PC-3 (cell line): ENCODE data around the gene FUT1. TPM values are rescaled to one million over a fixed set of nuclear protein-coding genes. Genes with fewer than 3 reads are reported as not detected.

Experiments used
- ATAC-seq: fragments of 200-7000 bp; cut with Tn5 transposase; 2 replicates; pipeline ENCODE4 v1.9.1; 2020; ENCODE audit warnings: mild to moderate bottlenecking, moderate library complexity
- Bru-seq: library from RNA; stranded (reverse); fragments of 400-500 nt; gene quantifications from one replicate; lab custom pipeline; 2021; lab: Mats Ljungman, UMichigan
- BruChase-seq, 2 experiments: library from RNA; stranded (reverse); fragments of 400-500 nt; gene quantifications; one replicate each; lab custom pipeline; 2021; lab: Mats Ljungman, UMichigan
- BruUV-seq: library from RNA; stranded (reverse); fragments of 400-500 nt; replicated peaks from 2 replicates; lab custom pipeline; 2021; lab: Mats Ljungman, UMichigan
- CTCF ChIA-PET: fragments of 300-600 bp; sonication (Branson Sonifier 250); formaldehyde crosslinking; loops from one replicate; lab custom pipeline; 2022; ENCODE audit warnings: antibody characterized with exemption; lab: Charles Lee
- POLR2A ChIA-PET: fragments of 300-600 bp; sonication (Branson Sonifier 250); formaldehyde crosslinking; loops from one replicate; lab custom pipeline; 2022; ENCODE audit warnings: antibody characterized with exemption; ENCODE audit not compliant: unreplicated experiment; lab: Charles Lee
- DNase-seq: peaks from one replicate; pipeline ENCODE4 v3.0.0-alpha.2; 2015
- H2AFZ ChIP-seq: fragments of 300-600 bp; sonication (generic); 2 replicates; pipeline ENCODE4 v1.6.0; 2016; ENCODE audit warnings: antibody characterized with exemption, low read length
- H3F3A ChIP-seq: fragments of 300-600 bp; sonication (generic); one replicate; pipeline ENCODE4 v1.6.0; 2017; ENCODE audit warnings: antibody characterized with exemption, low read length, control low read depth, mild to moderate bottlenecking; ENCODE audit not compliant: unreplicated experiment
- H3K27ac ChIP-seq: fragments of 300-600 bp; sonication (generic); 2 replicates; pipeline ENCODE4 v1.5.1; 2016; ENCODE audit warnings: mild to moderate bottlenecking, low read length
- H3K27me3 ChIP-seq: fragments of 300-600 bp; sonication (generic); 2 replicates; pipeline ENCODE4 v1.6.1; 2016; ENCODE audit warnings: low read length, mixed read lengths
- H3K36me3 ChIP-seq: fragments of 300-600 bp; sonication (generic); 2 replicates; pipeline ENCODE4 v1.6.1; 2016; ENCODE audit warnings: low read depth, mixed run types, low read length, mixed read lengths
- H3K4me1 ChIP-seq: fragments of 300-600 bp; sonication (generic); 2 replicates; pipeline ENCODE4 v1.5.1; 2016; ENCODE audit warnings: low read length; ENCODE audit not compliant: insufficient read depth
- H3K4me2 ChIP-seq: fragments of 300-600 bp; sonication (generic); 2 replicates; pipeline ENCODE4 v1.6.0; 2016; ENCODE audit warnings: low read length
- H3K4me3 ChIP-seq: fragments of 300-600 bp; sonication (generic); 2 replicates; pipeline ENCODE4 v1.5.1; 2016; ENCODE audit warnings: mild to moderate bottlenecking, low read length, mixed read lengths
- H3K79me2 ChIP-seq: fragments of 300-600 bp; sonication (generic); 2 replicates; pipeline ENCODE4 v1.6.1; 2017; ENCODE audit warnings: low read length, mixed read lengths
- H3K9ac ChIP-seq: fragments of 300-600 bp; sonication (generic); 2 replicates; pipeline ENCODE4 v1.6.0; 2016; ENCODE audit warnings: mild to moderate bottlenecking, low read length
- H3K9me2 ChIP-seq: fragments of 300-600 bp; sonication (generic); replicated peaks from 2 replicates; pipeline ENCODE4 v1.6.1; 2016; ENCODE audit warnings: mixed run types, low read length, mixed read lengths
- H3K9me3 ChIP-seq: fragments of 300-600 bp; sonication (generic); 2 replicates; pipeline ENCODE4 v1.6.1; 2016; ENCODE audit warnings: low read length, mixed read lengths
- H4K20me1 ChIP-seq: fragments of 300-600 bp; sonication (generic); 2 replicates; pipeline ENCODE4 v1.6.1; 2016; ENCODE audit warnings: low read length, mixed read lengths
- CTCF ChIP-seq: fragments of 300-600 bp; sonication (generic); conservative IDR thresholded peaks from 2 replicates; pipeline ENCODE4 v1.5.1; 2017; ENCODE audit warnings: antibody characterized with exemption, low read depth, mild to moderate bottlenecking, low read length
- EZH2 ChIP-seq: fragments of 300-600 bp; sonication (generic); IDR thresholded peaks from one replicate; pipeline ENCODE4 v1.6.1; 2017; ENCODE audit warnings: antibody characterized with exemption, mild to moderate bottlenecking, low read length; ENCODE audit not compliant: unreplicated experiment
- EZH2phosphoT487 ChIP-seq: fragments of 300-600 bp; sonication (generic); IDR thresholded peaks from 2 replicates; pipeline ENCODE4 v1.6.1; 2018; ENCODE audit warnings: mild to moderate bottlenecking, antibody characterized with exemption, low read length, borderline replicate concordance
- intact Hi-C: fragments of 100-400 bp; cut with micrococcal nuclease; formaldehyde crosslinking; loops from 2 replicates; pipeline ENCODE4 v1.9.0; 2023
- long read RNA-seq: library from polyadenylated mRNA; unstranded; transcript quantifications from one replicate; pipeline ENCODE4 v2.0.0, GENCODE V29; 2021; ENCODE audit not compliant: unreplicated experiment
- total RNA-seq: library from RNA; depleted of rRNA; stranded (reverse); fragments of >200 nt; gene quantifications from 2 replicates; pipeline ENCODE4 v1.2.3, GENCODE V29; 2014; rRNA removed

Gene FUT1
- total RNA-seq, result 4.6 and 4.8 TPM in 2 replicates
- percentile 47 among the genes with signal in this experiment for Bru-seq, nascent RNA
- percentile 65 among the genes with signal in this experiment for BruChase-seq, experiment 1, labeled RNA remaining after a 6-hour chase
- BruChase-seq, experiment 2, labeled RNA remaining after a 2-hour chase, result percentile 60 among the genes with signal in this experiment
- long read RNA-seq, partial matches to known transcripts, result 5 of 10 reads
- long read RNA-seq, other reads (novel, unspliced or antisense), result 5 of 10 reads

GRCh38 chr19:48752496-48753365 lies at the start of gene FUT1:
Gene FUT1, minus strand, starts transcription at chr19:48752641. Its CDS starts 1,360 bp downstream, at chr19:48751281.
- H2AFZ ChIP-seq, result peak within 1 kb of the TSS; percentile 86

GRCh38 chr19:48799358-48800300 lies 47.2 kb upstream of the FUT1 start:
- no peaks in the 10 kb centered on the region for H3K9me2 ChIP-seq
- BruUV-seq, result no TSS peak
- TF ChIP-seq EZH2, result no peak
- no peak for TF ChIP-seq EZH2phosphoT487
- TF ChIP-seq CTCF, result no peak
- H3K36me3 ChIP-seq, result no peaks in the 10 kb centered on the region; the same call in 1 of the 2 replicates
- H3K9ac ChIP-seq, result no peak overlapping the region
- DNase-seq (no peak), ATAC-seq (no peak)
- ChIA-PET POLR2A (no interaction called here), CTCF (no interaction called here)
- no peak overlapping the region for H3K27ac ChIP-seq
- H3K4me2 ChIP-seq, result no peak overlapping the region
- H3K79me2 ChIP-seq, result no peaks in the 10 kb centered on the region
- H3F3A ChIP-seq, result no peaks in the 10 kb centered on the region
- H4K20me1 ChIP-seq, result no peaks in the 10 kb centered on the region
- no peaks in the 10 kb centered on the region for H3K4me1 ChIP-seq
- no peaks in the 10 kb centered on the region for H3K9me3 ChIP-seq
- intact Hi-C loops, result no loop called here
- no peak overlapping the region for H3K4me3 ChIP-seq
- no peak overlapping the region for H2AFZ ChIP-seq
- H3K27me3 ChIP-seq, result no peaks in the 10 kb centered on the region

More at GRCh38 chr19:48752496-48753365, at the start of gene FUT1:
- ChIA-PET POLR2A (no interaction called here), CTCF (no interaction called here)
- H4K20me1 ChIP-seq, result no peaks in the 10 kb centered on the region
- intact Hi-C loops, result no loop called here
- no TSS peak for BruUV-seq
- no peak for TF ChIP-seq EZH2
- TF ChIP-seq EZH2phosphoT487, result no peak
- TF ChIP-seq CTCF, result peak; percentile 16; the same call in 1 of the 2 replicates
- H3K4me2 ChIP-seq, result peak within 1 kb of the TSS; percentile 95
- no peaks in the 10 kb centered on the region; the same call in 1 of the 2 replicates for H3K36me3 ChIP-seq
- H3K27me3 ChIP-seq, result no peaks in the 10 kb centered on the region
- H3K4me3 ChIP-seq, result peak within 1 kb of the TSS; percentile 95
- H3K4me1 ChIP-seq, result peaks cover 5% of the 10 kb centered on the region; the same call in 1 of the 2 replicates
- H3F3A ChIP-seq, result no peaks in the 10 kb centered on the region
- peak within 1 kb of the TSS; percentile 31 for H3K27ac ChIP-seq
- peak within 1 kb of the TSS; percentile 64 for H3K9ac ChIP-seq
- peaks cover 28% of the 10 kb centered on the region for H3K79me2 ChIP-seq
- no peaks in the 10 kb centered on the region for H3K9me2 ChIP-seq
- DNase-seq, result peak; percentile 91
- peak; percentile 86 for ATAC-seq
- H3K9me3 ChIP-seq, result no peaks in the 10 kb centered on the region
